C4-2B (cell line): ENCODE data around the gene AGPS.

Source experiments
- H3K27ac ChIP-seq: fragments of 450-650 bp; 2 replicates; pipeline ENCODE4 v1.5.1; 2017
- CTCF ChIP-seq: fragments of 450-650 bp; conservative IDR thresholded peaks from 2 replicates; pipeline ENCODE4 v1.5.1; 2017; ENCODE audit warnings: mild to moderate bottlenecking
- ZFX ChIP-seq: fragments of 450-650 bp; IDR thresholded peaks from 2 replicates; pipeline ENCODE4 v1.6.1; 2017

Gene AGPS

GRCh38 chr2:177551989-177552421 lies 159.4 kb downstream of the AGPS start:
- H3K27ac ChIP-seq, result peak overlapping the region; percentile 89; the same call in 1 of the 2 replicates
- no peak for TF ChIP-seq CTCF
- TF ChIP-seq ZFX, result no peak

GRCh38 chr2:177552422-177553175 lies 160.0 kb downstream of the AGPS start:
- TF ChIP-seq ZFX (peak; percentile 75), CTCF (no peak)

GRCh38 chr2:177553176-177553884 lies 160.8 kb downstream of the AGPS start:
- TF ChIP-seq ZFX (no peak), CTCF (no peak)
- H3K27ac ChIP-seq, result peak overlapping the region; percentile 89

More at GRCh38 chr2:177552422-177553175, 160.0 kb downstream of the AGPS start:
- peak overlapping the region; percentile 89 for H3K27ac ChIP-seq

- TF ChIP-seq ZFX, result no peak
- no peak for TF ChIP-seq CTCF
- no peak overlapping the region for H3K27ac ChIP-seq
Observed at GRCh38 chr2:177554365-177554764, 161.8 kb downstream of the AGPS start.

- no peak overlapping the region for H3K27ac ChIP-seq
- TF ChIP-seq ZFX (no peak), CTCF (no peak)
Observed at GRCh38 chr2:177556153-177556552, 163.6 kb downstream of the AGPS start.

- TF ChIP-seq CTCF (no peak), ZFX (no peak)
- H3K27ac ChIP-seq, result no peak overlapping the region
Observed at GRCh38 chr2:177557794-177558193, 165.2 kb downstream of the AGPS start.

GRCh38 chr2:177559638-177560037 lies 167.1 kb downstream of the AGPS start:
- no peak overlapping the region for H3K27ac ChIP-seq
- TF ChIP-seq CTCF, result no peak
- no peak for TF ChIP-seq ZFX
